ENCODE measurements around the gene RAB27A. TPM values are rescaled to one million over a fixed set of nuclear protein-coding genes. Genes with fewer than 3 reads are reported as not detected.

The RAB27A gene
- total and polyA plus RNA-seq, 10 of the 15 experiments (the other 5 are each of a cell fraction or from before 2014, with no cell fraction given): 13.3 to 139 (median 35.2) TPM

GRCh38 chr15:55164284-55164683 lies 125.3 kb downstream of the RAB27A start:
- Histone ChIP-seq H3K4me1 (ENCODE audit: control insufficient read depth, insufficient read depth, low read length) (no peaks in the 10 kb centered on the region), H3K79me2 (ENCODE audit: control insufficient read depth, insufficient read depth, low read length) (no peaks in the 10 kb centered on the region), H4K20me1 (ENCODE audit: control insufficient read depth, insufficient read depth) (no peaks in the 10 kb centered on the region), H3K36me3 (ENCODE audit: control insufficient read depth in 2 of 2, insufficient read depth in 2 of 2, low read length in 1 of 2) (no peaks in the 10 kb centered on the region), H3K27ac (ENCODE audit: control insufficient read depth, insufficient read depth) (no peak overlapping the region), H2AFZ (ENCODE audit: control insufficient read depth, low read depth, low read length) (no peak overlapping the region), H3K27me3 (replicated peaks in 1 of 2; ENCODE audit: control insufficient read depth in 2 of 2, insufficient read depth in 2 of 2, low read length in 1 of 2) (no peaks in the 10 kb centered on the region), H3K4me2 (ENCODE audit: control insufficient read depth, insufficient read depth) (no peak overlapping the region), H3K4me3 (no peak overlapping the region), H3K9me3 (replicated peaks; ENCODE audit: control insufficient read depth, insufficient read depth, low read length) (no peaks in the 10 kb centered on the region), H3K9ac (ENCODE audit: control insufficient read depth, insufficient read depth, low read length) (no peak overlapping the region)
- CTCF ChIA-PET: interaction anchor here (0.6 to 3.5 kb wide), 2 partner anchors 1189 to 1201 kb away, joined by 4 to 21 read pairs; no protein-coding TSS in a partner anchor
- POLR2A ChIA-PET: interaction anchor here (0.6 kb wide), 1 partner anchor 544 kb away, joined by 4 read pairs; no protein-coding TSS in a partner anchor
- FAIRE-seq (no peak), ATAC-seq (no peak), DNase-seq (ENCODE audit: low read depth, low spot score) (no peak)
- SMC1A ChIA-PET (ENCODE audit: uncharacterized antibody, unreplicated experiment): interaction anchor here (0.7 to 6.4 kb wide), 2 partner anchors 247 to 1201 kb away, joined by 3 to 66 read pairs; no protein-coding TSS in a partner anchor
- RAD21 ChIA-PET (ENCODE audit: unreplicated experiment): interaction anchor here (2.0 kb wide), 1 partner anchor 1201 kb away, joined by 6 read pairs; no protein-coding TSS in a partner anchor
- BruUV-seq (replicated peaks): no TSS peak
- in situ Hi-C loops (cut with MboI): loop anchor here (10.0 kb wide), 1 partner anchor 1199 kb away; no protein-coding TSS in a partner anchor
- 73% methylated on average over 4 of the region's 4 CpGs for WGBS (ENCODE audit: insufficient coverage, insufficient replicate concordance, low lambda C conversion rate, missing lambda C conversion rate)
- intact Hi-C loops (cut with micrococcal nuclease; ENCODE audit: unreplicated experiment): no loop called here
- TF ChIP-seq EP300 (IDR thresholded peaks at IDR 0.05; ENCODE audit: borderline replicate concordance in 1 of 2, control insufficient read depth in 1 of 2, low read depth in 2 of 2, low read length in 2 of 2): no peak
- no peak for TF ChIP-seq HDGF (IDR thresholded peaks at IDR 0.05)
- no peak for TF ChIP-seq CREM (IDR thresholded peaks at IDR 0.05; ENCODE audit: low read depth)
- TF ChIP-seq BCL3 (IDR thresholded peaks at IDR 0.05; ENCODE audit: borderline replicate concordance, insufficient read depth, low read depth, low read length, poor library complexity, severe bottlenecking): no peak
- TF ChIP-seq RAD21 (IDR thresholded peaks at IDR 0.05; ENCODE audit: insufficient read depth, low read depth, low read length): no peak
- no peak for TF ChIP-seq MLLT1 (IDR thresholded peaks at IDR 0.05)
- TF ChIP-seq BHLHE40 (IDR thresholded peaks at IDR 0.05; ENCODE audit: borderline replicate concordance in 1 of 2, low read depth in 2 of 2, low read length in 1 of 2): no peak
- no peak for TF ChIP-seq BRCA1 (IDR thresholded peaks at IDR 0.05; ENCODE audit: low read depth, low read length)
- TF ChIP-seq ZNF24 (IDR thresholded peaks at IDR 0.05): no peak
- no peak for TF ChIP-seq EGR1 (IDR thresholded peaks at IDR 0.05; ENCODE audit: borderline replicate concordance in 1 of 2, low read depth in 2 of 2, low read length in 2 of 2)
- TF ChIP-seq KLF5 (IDR thresholded peaks at IDR 0.05; ENCODE audit: partially characterized antibody): no peak
- no peak for TF ChIP-seq BCLAF1 (IDR thresholded peaks at IDR 0.05)
- TF ChIP-seq SPI1 (IDR thresholded peaks at IDR 0.05; ENCODE audit: borderline replicate concordance, insufficient read depth, low read depth, low read length): no peak
